SIG-M5 (cell line): ENCODE measurements around the gene TMEM82.

Source experiments
- DNase-seq: peaks from one replicate; lab custom pipeline; 2025; lab: John Stamatoyannopoulos, UW

TMEM82 gene

GRCh38 chr1:15788624-15789301, 46.5 kb downstream of the TMEM82 start:
- DNase-seq, result no peak

- DNase-seq, result no peak
Observed at GRCh38 chr1:15796086-15796462, 53.8 kb downstream of the TMEM82 start.
